ENCODE data around the gene FCRL5.
"Not testable (repeated sequence)": the region's sequence is repeated elsewhere in the genome, so short reads cannot be mapped to it uniquely, and the experiment has no call there.

Gene FCRL5

DNA sequence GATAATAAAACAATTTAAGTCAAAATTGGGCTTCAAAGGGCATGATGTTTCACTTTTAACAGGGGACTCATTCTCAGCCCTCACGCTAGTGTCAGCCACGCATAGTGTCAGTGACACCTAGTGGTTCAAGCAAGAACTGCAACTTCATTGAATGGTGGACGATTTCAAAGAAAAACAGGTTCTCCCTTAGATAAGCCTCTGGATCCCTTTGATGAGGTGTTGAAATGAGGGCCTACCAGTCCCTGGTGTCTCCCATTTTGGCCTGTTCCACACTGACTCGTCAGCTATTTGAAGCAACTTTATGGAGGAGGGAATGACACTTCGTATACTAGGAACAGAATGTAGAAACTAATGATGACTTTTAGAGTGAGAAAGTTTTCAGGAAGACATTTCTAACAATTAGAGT is 56.2 kb downstream of the FCRL5 start:
- H3K27me3 Mint-ChIP-seq = peaks cover 51% of the 10 kb centered on the region
- no peak for ATAC-seq (replicated peaks; ENCODE audit: extremely low read depth, poor library complexity, severe bottlenecking)
- DNase-seq (ENCODE audit: low spot score in 2 of 2) = peak in 1 of 2 donors; percentile 20
- no peaks in the 10 kb centered on the region for H3K9me3 Mint-ChIP-seq
- no peak overlapping the region for H3K27ac Mint-ChIP-seq (ENCODE audit: low read depth)
- no peak overlapping the region for H3K4me3 Mint-ChIP-seq
- H3K4me1 Mint-ChIP-seq = no peaks in the 10 kb centered on the region
- H3K36me3 Mint-ChIP-seq (ENCODE audit: insufficient read depth) = peaks cover 2% of the 10 kb centered on the region

DNA sequence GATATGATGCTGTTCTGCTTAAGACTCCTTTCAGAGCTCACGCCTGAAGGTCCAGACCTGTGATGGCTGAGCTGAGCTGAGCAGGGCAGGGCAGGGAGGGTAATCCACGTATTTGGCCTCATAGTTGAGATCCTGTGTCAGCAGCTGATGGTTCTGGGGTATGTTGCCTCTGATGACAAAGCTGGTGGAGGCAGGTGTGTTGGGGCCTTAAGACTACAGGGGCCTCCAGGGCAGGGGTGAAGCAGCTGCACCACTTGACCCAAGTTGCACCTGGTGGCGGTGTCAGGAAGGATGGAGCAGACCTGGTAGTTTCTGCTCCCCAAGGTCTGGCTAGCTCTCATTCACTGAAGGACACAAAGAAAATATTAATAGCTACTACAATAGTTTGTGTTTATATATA is 57.0 kb downstream of the FCRL5 start:
- H3K27me3 Mint-ChIP-seq = peaks cover 53% of the 10 kb centered on the region
- H3K4me1 Mint-ChIP-seq = no peaks in the 10 kb centered on the region
- H3K36me3 Mint-ChIP-seq (ENCODE audit: insufficient read depth) = peaks cover 2% of the 10 kb centered on the region
- no peaks in the 10 kb centered on the region for H3K9me3 Mint-ChIP-seq
- DNase-seq (ENCODE audit: low spot score in 2 of 2) (no peak), ATAC-seq (replicated peaks; ENCODE audit: extremely low read depth, poor library complexity, severe bottlenecking) (no peak)
- no peak overlapping the region for H3K4me3 Mint-ChIP-seq
- H3K27ac Mint-ChIP-seq (ENCODE audit: low read depth) = no peak overlapping the region

DNA sequence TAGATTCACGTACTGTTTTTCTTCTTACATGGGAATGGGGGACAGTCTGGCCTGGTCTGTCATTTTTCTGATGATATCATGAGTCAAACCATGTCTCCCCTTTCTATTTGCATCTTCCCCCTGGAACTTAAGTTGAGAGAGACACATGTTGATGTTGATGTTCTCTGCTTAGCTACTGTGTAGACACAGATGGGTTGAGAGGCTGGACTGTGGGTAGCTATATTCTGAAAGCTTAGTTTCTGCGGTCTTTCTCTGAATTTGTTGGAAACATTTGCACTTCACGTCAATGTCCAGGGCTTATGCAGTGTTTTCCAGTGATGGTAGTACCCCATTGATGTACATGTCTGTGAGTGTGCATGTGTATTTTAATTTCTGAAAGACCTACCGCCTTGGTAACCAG is 58.2 kb downstream of the FCRL5 start:
- Mint-ChIP-seq H3K4me3 (no peak overlapping the region), H3K36me3 (ENCODE audit: insufficient read depth) (no peaks in the 10 kb centered on the region), H3K27me3 (peaks cover 43% of the 10 kb centered on the region), H3K4me1 (no peaks in the 10 kb centered on the region), H3K27ac (ENCODE audit: low read depth) (no peak overlapping the region), H3K9me3 (no peaks in the 10 kb centered on the region)
- no peak for DNase-seq (ENCODE audit: low spot score in 2 of 2)
- ATAC-seq (replicated peaks; ENCODE audit: extremely low read depth, poor library complexity, severe bottlenecking) = no peak

DNA sequence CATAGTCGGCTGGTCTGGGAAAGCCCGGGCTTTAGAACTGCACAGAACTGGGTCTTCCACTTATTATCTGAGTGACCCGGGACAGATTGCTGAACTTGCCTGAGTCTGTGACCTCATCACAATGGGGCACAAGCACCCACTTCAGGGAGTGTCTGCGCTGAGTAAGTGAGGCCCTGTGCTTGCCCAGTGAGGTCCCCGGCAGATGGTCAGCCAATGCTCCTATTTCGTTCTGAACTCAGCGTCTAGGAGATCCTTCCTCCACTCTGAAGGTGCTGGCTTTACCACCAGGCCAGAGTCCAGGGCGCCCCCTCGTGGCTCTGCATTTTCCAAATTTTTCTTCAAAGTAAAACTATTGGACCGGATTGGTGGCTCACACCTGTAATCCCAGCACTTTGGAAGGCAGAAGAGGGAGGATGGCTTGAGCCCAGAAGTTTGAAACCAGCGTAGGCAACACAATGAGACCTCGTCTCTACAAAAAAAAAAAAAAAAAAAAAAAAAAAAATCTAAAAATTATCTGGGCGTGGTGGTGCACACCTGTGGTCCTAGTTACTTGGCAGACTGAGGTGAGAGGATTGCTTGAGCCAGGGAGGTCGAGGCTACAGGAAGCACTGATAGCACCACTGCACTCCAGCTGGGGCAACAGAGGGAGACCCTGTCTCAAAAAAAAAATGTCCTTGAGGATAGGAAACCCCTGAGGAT is 61.7 kb downstream of the FCRL5 start:
- Mint-ChIP-seq H3K4me3 (no peak overlapping the region), H3K27me3 (peaks cover 43% of the 10 kb centered on the region), H3K27ac (ENCODE audit: low read depth) (no peak overlapping the region), H3K4me1 (no peaks in the 10 kb centered on the region), H3K9me3 (no peaks in the 10 kb centered on the region), H3K36me3 (ENCODE audit: insufficient read depth) (no peaks in the 10 kb centered on the region)
- ATAC-seq (replicated peaks; ENCODE audit: extremely low read depth, poor library complexity, severe bottlenecking) (no peak), DNase-seq (ENCODE audit: low spot score in 2 of 2) (peak; percentile 21 to 39)

GRCh38 chr1:157488156-157488555 is 64.2 kb downstream of the FCRL5 start:
- Mint-ChIP-seq H3K4me1 (no peaks in the 10 kb centered on the region), H3K27me3 (peaks cover 26% of the 10 kb centered on the region)

GRCh38 chr1:157487504-157487903 is 64.8 kb downstream of the FCRL5 start:
- Mint-ChIP-seq H3K27me3 (peaks cover 26% of the 10 kb centered on the region), H3K27ac (ENCODE audit: low read depth) (no peak overlapping the region), H3K36me3 (ENCODE audit: insufficient read depth) (no peaks in the 10 kb centered on the region), H3K9me3 (no peaks in the 10 kb centered on the region), H3K4me3 (no peak overlapping the region), H3K4me1 (no peaks in the 10 kb centered on the region)
- ATAC-seq (replicated peaks; ENCODE audit: extremely low read depth, poor library complexity, severe bottlenecking) (no peak), DNase-seq (ENCODE audit: low spot score in 2 of 2) (no peak)

More at GRCh38 chr1:157488156-157488555, 64.2 kb downstream of the FCRL5 start:
- no peak for DNase-seq (ENCODE audit: low spot score in 2 of 2)
- no peak for ATAC-seq (replicated peaks; ENCODE audit: extremely low read depth, poor library complexity, severe bottlenecking)
- H3K9me3 Mint-ChIP-seq = no peaks in the 10 kb centered on the region
- no peak overlapping the region for H3K27ac Mint-ChIP-seq (ENCODE audit: low read depth)
- no peaks in the 10 kb centered on the region for H3K36me3 Mint-ChIP-seq (ENCODE audit: insufficient read depth)
- no peak overlapping the region for H3K4me3 Mint-ChIP-seq

DNA sequence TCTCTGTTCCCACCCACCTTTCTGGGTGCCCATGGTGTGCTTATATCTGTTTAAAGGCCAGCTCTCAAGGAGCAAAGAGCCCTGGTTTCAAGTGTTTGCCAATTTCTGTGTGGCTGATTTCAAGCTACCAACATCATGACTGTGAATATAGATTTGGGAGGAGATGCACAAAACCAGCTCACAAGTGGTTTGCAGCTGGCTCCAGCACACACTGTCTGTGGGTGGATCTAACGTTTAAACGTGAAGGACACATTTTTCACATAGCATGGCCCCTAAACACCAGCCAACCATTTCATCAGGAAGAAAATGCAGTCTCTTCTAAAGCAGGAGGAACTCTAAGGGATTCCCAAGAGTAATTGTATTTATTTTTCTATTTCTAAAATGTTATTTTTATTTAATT is 65.2 kb downstream of the FCRL5 start:
- no peak overlapping the region for H3K27ac Mint-ChIP-seq (ENCODE audit: low read depth)
- peaks cover 23% of the 10 kb centered on the region for H3K27me3 Mint-ChIP-seq
- no peak overlapping the region for H3K4me3 Mint-ChIP-seq
- no peaks in the 10 kb centered on the region for H3K9me3 Mint-ChIP-seq
- DNase-seq (ENCODE audit: low spot score in 2 of 2) (no peak), ATAC-seq (replicated peaks; ENCODE audit: extremely low read depth, poor library complexity, severe bottlenecking) (no peak)
- H3K36me3 Mint-ChIP-seq (ENCODE audit: insufficient read depth) = no peaks in the 10 kb centered on the region
- H3K4me1 Mint-ChIP-seq = no peaks in the 10 kb centered on the region

- H3K36me3 Mint-ChIP-seq (ENCODE audit: insufficient read depth); H3K4me3 Mint-ChIP-seq; H3K9me3 Mint-ChIP-seq; DNase-seq (ENCODE audit: low spot score in 2 of 2); H3K27ac Mint-ChIP-seq (ENCODE audit: low read depth); ATAC-seq (replicated peaks; ENCODE audit: extremely low read depth, poor library complexity, severe bottlenecking); H3K4me1 Mint-ChIP-seq: not testable (repeated sequence)
- H3K27me3 Mint-ChIP-seq = peaks cover 16% of the 10 kb centered on the region
Measured at GRCh38 chr1:157486400-157486799, 65.9 kb downstream of the FCRL5 start.

DNA sequence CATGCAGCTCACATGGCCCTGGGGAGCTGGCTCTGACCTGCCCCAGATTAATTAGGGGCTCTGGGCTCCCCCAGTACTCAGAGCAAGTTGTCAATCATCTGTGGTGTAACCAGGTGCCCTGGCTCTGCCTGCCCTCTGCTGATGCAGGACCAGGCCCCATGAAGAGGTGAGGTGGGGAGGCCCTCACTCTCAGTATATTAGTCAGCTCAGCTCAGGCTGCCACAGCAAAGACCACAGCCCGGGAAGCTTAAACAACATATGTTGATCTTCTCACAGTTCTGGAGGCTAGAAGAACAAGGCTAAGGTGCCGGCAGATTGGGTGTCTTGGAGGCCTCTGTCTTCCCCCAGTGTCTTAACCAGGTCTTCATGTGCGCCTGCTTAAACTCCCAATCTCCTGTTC is 66.5 kb downstream of the FCRL5 start:
- H3K27ac Mint-ChIP-seq (ENCODE audit: low read depth) = no peak overlapping the region
- no peak for ATAC-seq (replicated peaks; ENCODE audit: extremely low read depth, poor library complexity, severe bottlenecking)
- no peaks in the 10 kb centered on the region for H3K36me3 Mint-ChIP-seq (ENCODE audit: insufficient read depth)

DNA sequence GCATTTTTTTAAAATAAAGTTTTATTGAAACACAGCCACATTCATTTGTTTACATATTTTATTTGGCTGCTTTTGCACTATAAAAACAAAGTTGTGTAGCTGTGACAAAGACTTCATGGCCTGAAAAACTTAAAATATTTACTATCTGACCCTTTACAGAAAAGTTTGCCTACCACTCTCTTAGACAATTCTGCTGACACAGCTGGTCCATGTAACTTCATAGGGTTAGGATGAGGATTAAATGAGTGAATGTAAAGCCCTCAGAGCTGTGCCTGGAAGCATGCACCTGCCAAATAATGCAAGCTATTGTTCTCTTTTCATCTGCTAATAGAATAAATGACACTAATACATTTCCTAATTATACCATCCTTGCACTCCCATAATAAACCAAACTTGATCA is 67.7 kb downstream of the FCRL5 start:
- no peak overlapping the region for H3K27ac Mint-ChIP-seq (ENCODE audit: low read depth)
- DNase-seq (ENCODE audit: low spot score in 2 of 2) (no peak), ATAC-seq (replicated peaks; ENCODE audit: extremely low read depth, poor library complexity, severe bottlenecking) (no peak)
- no peaks in the 10 kb centered on the region for H3K36me3 Mint-ChIP-seq (ENCODE audit: insufficient read depth)
- H3K9me3 Mint-ChIP-seq = no peaks in the 10 kb centered on the region
- H3K27me3 Mint-ChIP-seq = peaks cover 10% of the 10 kb centered on the region
- H3K4me1 Mint-ChIP-seq = no peaks in the 10 kb centered on the region
- no peak overlapping the region for H3K4me3 Mint-ChIP-seq

More for the DNA sequence above, 66.5 kb downstream of the FCRL5 start:
- H3K9me3 Mint-ChIP-seq = no peaks in the 10 kb centered on the region
- H3K4me1 Mint-ChIP-seq = no peaks in the 10 kb centered on the region
- no peak overlapping the region for H3K4me3 Mint-ChIP-seq
- peaks cover 10% of the 10 kb centered on the region for H3K27me3 Mint-ChIP-seq
- no peak for DNase-seq (ENCODE audit: low spot score in 2 of 2)

DNA sequence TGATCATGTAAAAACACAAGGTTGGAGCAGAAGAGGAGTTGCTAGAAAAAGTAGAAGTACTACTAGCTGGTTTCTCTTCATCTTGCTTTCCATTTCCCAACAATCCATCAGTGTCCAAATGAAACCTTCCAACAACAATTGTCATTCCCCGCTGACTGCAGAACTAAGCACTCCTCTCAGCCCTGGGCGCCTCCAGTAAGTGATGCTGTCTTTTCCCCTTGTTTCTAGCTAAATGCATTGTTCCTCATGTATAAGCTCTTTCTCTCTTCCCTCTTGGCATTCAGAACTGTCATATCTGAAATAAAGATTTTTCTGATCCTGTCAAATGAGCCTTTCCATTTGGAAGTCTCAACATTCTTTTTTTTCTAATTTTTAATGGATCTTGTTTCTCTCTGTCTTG is 68.7 kb downstream of the FCRL5 start:
- no peak for DNase-seq (ENCODE audit: low spot score in 2 of 2)

DNA sequence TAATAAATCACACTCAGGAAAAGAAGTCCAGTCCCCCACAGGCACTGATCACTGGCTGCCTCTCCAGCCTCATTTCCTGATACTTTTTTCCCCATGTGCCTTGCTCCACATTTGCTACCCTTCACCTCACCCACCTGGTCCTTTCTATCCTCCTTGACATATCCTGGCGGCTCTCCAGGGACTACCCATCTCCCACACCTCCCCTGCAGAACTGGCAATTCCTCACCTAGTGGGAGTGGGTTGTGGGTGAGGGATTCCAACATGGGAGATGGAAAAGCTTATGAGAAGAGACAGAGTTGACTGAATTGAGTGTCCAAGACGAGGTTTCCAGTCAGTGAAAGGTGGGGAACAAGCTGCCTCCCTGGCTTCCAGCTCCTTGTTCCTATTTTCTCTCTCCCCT is 69.6 kb downstream of the FCRL5 start:
- DNase-seq (ENCODE audit: low spot score in 2 of 2) (no peak), ATAC-seq (replicated peaks; ENCODE audit: extremely low read depth, poor library complexity, severe bottlenecking) (no peak)
- Mint-ChIP-seq H3K4me3 (no peak overlapping the region), H3K27ac (ENCODE audit: low read depth) (no peak overlapping the region), H3K27me3 (peaks cover 10% of the 10 kb centered on the region), H3K36me3 (ENCODE audit: insufficient read depth) (no peaks in the 10 kb centered on the region), H3K9me3 (peaks cover 6% of the 10 kb centered on the region), H3K4me1 (no peaks in the 10 kb centered on the region)

More for the DNA sequence above, 68.7 kb downstream of the FCRL5 start:
- Mint-ChIP-seq H3K4me3 (no peak overlapping the region), H3K4me1 (no peaks in the 10 kb centered on the region), H3K9me3 (no peaks in the 10 kb centered on the region), H3K27me3 (peaks cover 10% of the 10 kb centered on the region), H3K36me3 (ENCODE audit: insufficient read depth) (no peaks in the 10 kb centered on the region), H3K27ac (ENCODE audit: low read depth) (no peak overlapping the region)
- ATAC-seq (replicated peaks; ENCODE audit: extremely low read depth, poor library complexity, severe bottlenecking) = no peak

DNA sequence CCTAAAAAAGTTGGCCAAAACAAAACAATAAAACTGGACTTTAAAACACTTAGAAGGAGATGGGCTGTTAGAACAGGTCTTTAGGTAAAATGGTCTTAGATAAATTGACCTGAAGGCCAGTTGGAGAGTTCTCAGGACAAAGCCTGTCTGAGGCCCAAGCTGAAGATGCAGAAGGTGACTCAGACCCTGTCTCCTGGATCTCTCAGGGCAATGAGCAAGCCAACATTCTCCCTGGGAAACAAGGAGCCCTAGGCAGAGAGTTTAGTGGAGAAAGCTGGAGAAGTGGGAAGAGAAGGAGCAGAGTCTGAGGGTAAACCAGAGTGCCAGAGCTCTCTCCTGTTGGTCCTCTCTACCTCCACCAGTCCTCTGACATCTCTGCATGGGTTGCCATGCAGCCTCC is 70.1 kb downstream of the FCRL5 start:
- no peaks in the 10 kb centered on the region for H3K36me3 Mint-ChIP-seq (ENCODE audit: insufficient read depth)
- no peak for ATAC-seq (replicated peaks; ENCODE audit: extremely low read depth, poor library complexity, severe bottlenecking)
- no peaks in the 10 kb centered on the region for H3K4me1 Mint-ChIP-seq
- H3K27me3 Mint-ChIP-seq = peaks cover 13% of the 10 kb centered on the region
- no peak overlapping the region for H3K27ac Mint-ChIP-seq (ENCODE audit: low read depth)
- no peak overlapping the region for H3K4me3 Mint-ChIP-seq
- no peak for DNase-seq (ENCODE audit: low spot score in 2 of 2)
- H3K9me3 Mint-ChIP-seq = peaks cover 6% of the 10 kb centered on the region

All from central memory CD8-positive, alpha-beta T cell (primary cell).